Skeletal muscle cell (primary cell): ENCODE results near the gene NPAS1.

Source experiments
- DNase-seq: peaks from one replicate; pipeline ENCODE4 v3.0.0-alpha.2; 2010; ENCODE audit warnings: low read depth
- H3K4me3 ChIP-seq: 2 replicates; pipeline ENCODE4 v1.5.1; 2011; ENCODE audit warnings: low read depth, mild to moderate bottlenecking, control low read depth, low read length, moderate library complexity

Gene NPAS1

GRCh38 chr19:47019431-47020041 is at the start of gene NPAS1:
TSS of gene NPAS1 (plus strand) at chr19:47019837. CDS start at chr19:47021048, 1,211 bp downstream.
- no peak for DNase-seq
- peak within 1 kb of the TSS; percentile 55 for H3K4me3 ChIP-seq

- DNase-seq, result no peak
- H3K4me3 ChIP-seq, result no peak overlapping the region
Observed at GRCh38 chr19:46970815-46971214, 48.8 kb upstream of the NPAS1 start.

GRCh38 chr19:46972311-46972710 is 47.3 kb upstream of the NPAS1 start:
- DNase-seq, result no peak
- H3K4me3 ChIP-seq, result no peak overlapping the region

- H3K4me3 ChIP-seq, result no peak overlapping the region
- no peak for DNase-seq
Observed at GRCh38 chr19:46974181-46974580, 45.5 kb upstream of the NPAS1 start.

- no peak for DNase-seq
- H3K4me3 ChIP-seq, result no peak overlapping the region
Observed at GRCh38 chr19:46975011-46975924, 44.4 kb upstream of the NPAS1 start.

- DNase-seq, result peak; percentile 80
- no peak overlapping the region for H3K4me3 ChIP-seq
Observed at GRCh38 chr19:46975925-46976782, 43.5 kb upstream of the NPAS1 start.

GRCh38 chr19:46976845-46977320 is 42.8 kb upstream of the NPAS1 start:
- H3K4me3 ChIP-seq, result no peak overlapping the region
- no peak for DNase-seq

- H3K4me3 ChIP-seq, result no peak overlapping the region
- DNase-seq, result no peak
Observed at GRCh38 chr19:46977548-46977947, 42.1 kb upstream of the NPAS1 start.

GRCh38 chr19:46978171-46978869 is 41.3 kb upstream of the NPAS1 start:
- DNase-seq, result no peak
- no peak overlapping the region for H3K4me3 ChIP-seq

- no peak overlapping the region for H3K4me3 ChIP-seq
- no peak for DNase-seq
Observed at GRCh38 chr19:46979126-46980105, 40.2 kb upstream of the NPAS1 start.

GRCh38 chr19:46980761-46981160 is 38.9 kb upstream of the NPAS1 start:
- H3K4me3 ChIP-seq, result no peak overlapping the region
- DNase-seq, result no peak

GRCh38 chr19:46981286-46981945 is 38.2 kb upstream of the NPAS1 start:
- H3K4me3 ChIP-seq, result no peak overlapping the region
- DNase-seq, result no peak

- H3K4me3 ChIP-seq, result no peak overlapping the region
Observed at GRCh38 chr19:46983097-46983496, 36.5 kb upstream of the NPAS1 start.

GRCh38 chr19:46984077-46985010 is 35.3 kb upstream of the NPAS1 start:
- H3K4me3 ChIP-seq, result no peak overlapping the region
- peak; percentile 70 for DNase-seq

More at GRCh38 chr19:46983097-46983496, 36.5 kb upstream of the NPAS1 start:
- no peak for DNase-seq

GRCh38 chr19:46985542-46986415 is 33.9 kb upstream of the NPAS1 start:
- no peak overlapping the region for H3K4me3 ChIP-seq
- no peak for DNase-seq
